ENCODE results near the gene TP53TG5. TPM values are rescaled to one million over a fixed set of nuclear protein-coding genes. Genes with fewer than 3 reads are reported as not detected.

TP53TG5 gene
- total RNA-seq, 4 donors from 2014 or later = not detected

- peak; percentile 63 to 76 for ATAC-seq
- Histone ChIP-seq H3K36me3 (peaks cover 0 to 27% of the 10 kb centered on the region in 2 donors), H3K4me3 (peak within 1 kb of the TSS; percentile 66 to 86 (median 75)), H3K27me3 (no peaks in the 10 kb centered on the region), H3K4me1 (peaks cover 26 to 27% of the 10 kb centered on the region in 2 donors), H3K27ac (peak within 1 kb of the TSS; percentile 94 to 99 (median 96)), H3K9me3 (no peaks in the 10 kb centered on the region)
- TF ChIP-seq CTCF (IDR thresholded peaks at IDR 0.05 in 4 of 5, conservative IDR thresholded peaks at IDR 0.05 in 1 of 5) (peak; percentile 89 to 95 (median 95)), POLR2A (IDR thresholded peaks at IDR 0.05) (peak; percentile 90 to 97)
- intact Hi-C loops (cut with DNase I; ENCODE audit: low total_unique reads) (loop anchor here (1.0 to 5.0 kb wide), 4 partner anchors 40 to 429 kb away; partner anchors contain the start of genes DNTTIP1 and WFDC3), in situ Hi-C loops (cut with MboI; ENCODE audit: low sequenced_read_pairs in 4 of 4) (loop anchor here in 1 of 4 donors (5.0 to 25.0 kb wide), 2 partner anchors 74 to 1151 kb away; partner anchors contain the start of gene OSER1)
- DNase-seq = peak; percentile 98
Observed at GRCh38 chr20:45362804-45363610, 15.1 kb downstream of the TP53TG5 start, which contains the start of gene SYS1. Gene SYS1, plus strand, starts transcription at chr20:45363156. Its CDS starts 376 bp downstream, at chr20:45363532.

- peaks cover 37 to 39% of the 10 kb centered on the region in 2 donors for H3K4me1 ChIP-seq
Observed at GRCh38 chr20:45361793-45362192, 16.3 kb downstream of the TP53TG5 start.

GRCh38 chr20:45359406-45360148, 18.5 kb downstream of the TP53TG5 start:
- in situ Hi-C loops (cut with MboI; ENCODE audit: low sequenced_read_pairs in 4 of 4) = loop anchor here in 1 of 4 donors (5.0 to 25.0 kb wide), 2 partner anchors 78 to 1147 kb away; partner anchors contain the start of gene OSER1
- ATAC-seq (no peak), DNase-seq (peak in 1 of 2 donors; percentile 69)
- H3K9me3 ChIP-seq = no peaks in the 10 kb centered on the region
- no peaks in the 10 kb centered on the region for H3K27me3 ChIP-seq
- TF ChIP-seq CTCF (IDR thresholded peaks at IDR 0.05 in 4 of 5, conservative IDR thresholded peaks at IDR 0.05 in 1 of 5) = no peak
- TF ChIP-seq POLR2A (IDR thresholded peaks at IDR 0.05) = no peak
- H3K4me3 ChIP-seq = peak overlapping the region in 2 of 4 donors; percentile 3
- peak overlapping the region; percentile 94 to 99 (median 96) for H3K27ac ChIP-seq
- H3K36me3 ChIP-seq = no peaks in the 10 kb centered on the region
- peaks cover 41 to 45% of the 10 kb centered on the region in 2 donors for H3K4me1 ChIP-seq
- intact Hi-C loops (cut with DNase I; ENCODE audit: low total_unique reads) = loop anchor here (5.0 to 10.0 kb wide), 5 partner anchors 433 to 1958 kb away; partner anchors contain the start of genes DNTTIP1, WFDC3 and ZNF335

More at GRCh38 chr20:45361793-45362192, 16.3 kb downstream of the TP53TG5 start:
- intact Hi-C loops (cut with DNase I; ENCODE audit: low total_unique reads) = loop anchor here (2.0 to 5.0 kb wide), 2 partner anchors 75 to 431 kb away; partner anchors contain the start of genes DNTTIP1 and WFDC3
- ATAC-seq (no peak), DNase-seq (no peak)
- H3K4me3 ChIP-seq = no peak overlapping the region
- no peaks in the 10 kb centered on the region for H3K27me3 ChIP-seq
- H3K36me3 ChIP-seq = peaks cover 0 to 15% of the 10 kb centered on the region in 2 donors
- peak overlapping the region; percentile 94 to 99 (median 96) for H3K27ac ChIP-seq
- in situ Hi-C loops (cut with MboI; ENCODE audit: low sequenced_read_pairs in 4 of 4) = loop anchor here in 1 of 4 donors (5.0 to 25.0 kb wide), 2 partner anchors 76 to 1149 kb away; partner anchors contain the start of gene OSER1
- no peaks in the 10 kb centered on the region for H3K9me3 ChIP-seq
- TF ChIP-seq CTCF (IDR thresholded peaks at IDR 0.05 in 4 of 5, conservative IDR thresholded peaks at IDR 0.05 in 1 of 5) (no peak), POLR2A (IDR thresholded peaks at IDR 0.05) (no peak)

- ATAC-seq (peak; percentile 58 to 62), DNase-seq (peak; percentile 92 to 97)
- H3K9me3 ChIP-seq = no peaks in the 10 kb centered on the region
- intact Hi-C loops (cut with DNase I; ENCODE audit: low total_unique reads) (loop anchor here (5.0 to 10.0 kb wide), 4 partner anchors 613 to 1958 kb away; partner anchors contain the start of gene ZNF335), in situ Hi-C loops (cut with MboI; ENCODE audit: low sequenced_read_pairs in 4 of 4) (loop anchor here in 1 of 4 donors (25.0 kb wide), 1 partner anchor 1147 kb away; the partner anchor contains the start of gene OSER1)
- no peak for TF ChIP-seq CTCF (IDR thresholded peaks at IDR 0.05 in 4 of 5, conservative IDR thresholded peaks at IDR 0.05 in 1 of 5)
- peak in 1 of 2 donors; percentile 23 for TF ChIP-seq POLR2A (IDR thresholded peaks at IDR 0.05)
- peak overlapping the region; percentile 94 to 99 (median 96) for H3K27ac ChIP-seq
- H3K4me3 ChIP-seq = peak overlapping the region in 2 of 4 donors; percentile 3
- H3K36me3 ChIP-seq = no peaks in the 10 kb centered on the region
- H3K4me1 ChIP-seq = peaks cover 39 to 43% of the 10 kb centered on the region in 2 donors
- H3K27me3 ChIP-seq = no peaks in the 10 kb centered on the region
Observed at GRCh38 chr20:45359069-45359405, 19.1 kb downstream of the TP53TG5 start.

Measured in gastrocnemius medialis (tissue), 4 donors.